Measurements from ENCODE around the gene TLR3.

The TLR3 gene

DNA sequence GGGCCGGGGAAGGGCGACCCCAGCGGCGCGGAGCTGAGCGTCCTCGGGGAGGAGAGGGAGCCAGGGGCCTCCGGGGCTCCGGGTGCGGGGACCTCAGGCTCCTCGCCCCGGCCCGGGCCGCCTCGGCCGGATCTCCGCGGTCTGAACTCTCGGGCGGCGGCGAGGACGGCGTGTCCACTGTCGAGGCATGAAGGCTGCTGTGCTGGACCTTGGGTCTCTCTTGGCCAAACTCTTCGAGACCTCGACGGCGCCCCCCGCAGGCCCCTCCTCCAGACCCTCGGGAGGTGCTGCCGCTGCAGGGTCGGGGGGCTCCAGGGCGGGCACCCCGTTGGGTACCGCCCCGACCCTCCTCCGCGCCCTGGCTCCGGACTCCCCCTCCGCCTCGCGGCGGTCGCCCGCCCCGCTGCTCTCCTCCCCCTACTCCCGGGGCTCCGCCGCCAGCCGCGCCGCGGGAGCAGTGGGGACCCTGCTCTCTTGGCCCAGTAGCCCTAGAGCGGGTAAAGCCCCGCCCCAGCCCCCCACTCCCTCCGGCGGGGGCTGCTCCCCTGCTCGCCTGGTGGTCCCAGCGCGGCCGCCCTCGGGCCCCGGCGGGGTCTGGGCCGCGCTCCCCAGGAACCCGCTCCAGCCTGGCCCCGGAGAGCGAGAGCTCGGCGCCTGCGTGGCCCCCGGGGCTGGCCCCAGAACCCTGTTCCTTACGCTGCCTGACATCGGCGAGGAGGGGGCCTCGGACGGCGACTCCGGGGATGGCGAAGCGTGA lies 36.1 kb downstream of the TLR3 start:
- no peak for DNase-seq (ENCODE audit: low read depth in 2 of 3, low spot score in 2 of 3)

DNA sequence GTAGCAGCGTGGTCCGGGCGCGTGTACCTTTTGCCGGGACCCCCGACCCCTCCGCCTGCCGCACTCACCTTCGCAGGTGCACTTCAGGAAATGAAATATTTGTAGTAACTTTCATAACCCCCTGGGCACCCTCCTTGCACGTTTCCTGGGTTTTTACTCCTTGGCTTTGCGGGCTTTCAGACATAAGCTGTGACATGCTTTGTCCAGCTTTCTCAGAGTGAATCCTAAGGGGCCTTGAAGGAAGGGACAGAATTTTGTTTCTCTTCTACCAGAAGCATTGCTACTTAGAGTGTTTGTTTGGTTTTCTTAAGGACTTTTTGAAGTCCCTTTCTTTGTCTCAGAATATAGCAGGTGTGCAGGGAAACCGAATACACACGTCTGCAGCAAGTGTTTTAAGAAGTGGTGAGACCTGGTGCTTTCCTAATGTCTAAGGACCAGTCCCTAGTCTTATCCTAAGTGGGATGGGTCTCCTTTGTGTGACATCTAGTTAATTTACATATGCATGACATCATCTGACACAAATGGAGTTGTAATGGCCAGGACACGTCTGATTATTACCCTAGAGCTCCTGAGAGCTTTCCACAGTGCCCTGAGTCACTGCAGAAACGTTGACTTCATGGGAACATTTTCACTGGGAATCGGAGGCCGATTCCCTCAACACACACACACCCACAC lies 36.8 kb downstream of the TLR3 start:
- DNase-seq (ENCODE audit: low read depth in 2 of 3, low spot score in 2 of 3), result no peak

GRCh38 chr4:186107947-186108346 lies 39.0 kb downstream of the TLR3 start:
- no peak for DNase-seq (ENCODE audit: low read depth in 2 of 3, low spot score in 2 of 3)

DNA sequence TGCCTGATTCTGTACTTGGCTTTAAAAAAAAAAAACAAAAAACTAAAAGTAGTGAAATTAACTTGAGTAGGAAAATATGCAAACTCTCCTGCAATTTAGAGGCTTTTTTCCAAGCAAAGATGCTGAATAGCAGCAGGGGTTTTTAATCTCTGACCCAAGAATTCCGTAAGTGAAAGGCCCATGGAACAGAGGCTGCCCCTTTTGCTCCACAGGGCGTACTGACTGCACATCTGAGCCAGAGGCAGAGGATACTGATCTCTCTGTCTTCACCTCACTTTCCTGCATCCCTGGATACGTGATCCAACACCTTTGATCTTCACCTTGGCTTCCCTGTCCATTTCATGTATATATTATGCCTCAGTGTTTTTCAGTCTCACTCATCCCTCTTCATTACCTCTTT lies 39.4 kb downstream of the TLR3 start:
- no peak for DNase-seq (ENCODE audit: low read depth in 2 of 3, low spot score in 2 of 3)

- no peak for DNase-seq (ENCODE audit: low read depth in 2 of 3, low spot score in 2 of 3)
These were observed 40.3 kb downstream of the TLR3 start for GRCh38 chr4:186109245-186109644.

- no peak for DNase-seq (ENCODE audit: low read depth in 2 of 3, low spot score in 2 of 3)
These were observed 47.7 kb downstream of the TLR3 start for GRCh38 chr4:186116697-186117096.

GRCh38 chr4:186118582-186118981 lies 49.6 kb downstream of the TLR3 start:
- no peak for DNase-seq (ENCODE audit: low read depth in 2 of 3, low spot score in 2 of 3)

- no peak for DNase-seq (ENCODE audit: low read depth in 2 of 3, low spot score in 2 of 3)
These were observed 52.1 kb downstream of the TLR3 start for GRCh38 chr4:186121057-186121456.

DNA sequence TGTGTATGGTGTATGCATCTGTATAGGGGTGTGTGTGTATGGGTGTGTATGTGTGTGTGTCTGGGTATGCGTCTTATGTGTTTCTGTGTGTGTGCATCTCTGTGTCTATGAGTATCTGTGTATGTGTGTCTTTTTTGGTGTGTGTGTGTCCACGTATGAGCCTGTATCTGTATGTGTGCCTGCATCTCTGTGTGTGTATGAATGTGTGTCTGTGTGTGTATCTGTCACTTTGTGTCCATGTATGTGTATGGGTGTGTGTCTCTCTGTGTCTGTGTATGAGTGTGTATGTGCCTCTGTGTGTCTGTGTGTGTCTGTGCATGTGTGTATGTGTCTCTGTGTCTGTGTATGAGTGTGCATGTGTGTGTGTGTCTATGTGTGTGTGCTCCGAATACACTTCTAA lies 59.9 kb downstream of the TLR3 start:
- DNase-seq (ENCODE audit: low read depth in 2 of 3, low spot score in 2 of 3), result no peak

DNA sequence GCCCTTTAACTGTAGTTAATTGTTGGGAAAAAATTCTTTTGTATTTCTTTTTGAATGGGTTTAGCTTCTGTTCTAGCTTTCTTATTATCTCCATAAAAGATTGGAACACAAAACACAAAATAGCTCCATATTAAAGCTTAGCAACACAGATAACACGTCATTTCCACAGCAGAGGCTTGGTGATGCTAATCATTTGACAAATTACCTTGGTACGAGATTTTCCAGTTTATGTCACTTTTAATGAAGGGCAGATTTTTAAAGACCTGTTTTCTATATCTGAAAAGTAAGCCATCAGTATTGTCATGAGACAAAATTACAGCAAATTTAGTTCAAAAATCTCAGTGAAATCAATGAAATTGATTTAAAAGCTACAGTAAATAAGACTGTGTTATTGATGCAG lies 63.0 kb downstream of the TLR3 start:
- no peak for DNase-seq (ENCODE audit: low read depth in 2 of 3, low spot score in 2 of 3)

GRCh38 chr4:186132577-186133242 lies 63.8 kb downstream of the TLR3 start:
- DNase-seq (ENCODE audit: low read depth in 2 of 3, low spot score in 2 of 3), result no peak

- DNase-seq (ENCODE audit: low read depth in 2 of 3, low spot score in 2 of 3), result no peak
These were observed 65.3 kb downstream of the TLR3 start for GRCh38 chr4:186134257-186134656.

DNA sequence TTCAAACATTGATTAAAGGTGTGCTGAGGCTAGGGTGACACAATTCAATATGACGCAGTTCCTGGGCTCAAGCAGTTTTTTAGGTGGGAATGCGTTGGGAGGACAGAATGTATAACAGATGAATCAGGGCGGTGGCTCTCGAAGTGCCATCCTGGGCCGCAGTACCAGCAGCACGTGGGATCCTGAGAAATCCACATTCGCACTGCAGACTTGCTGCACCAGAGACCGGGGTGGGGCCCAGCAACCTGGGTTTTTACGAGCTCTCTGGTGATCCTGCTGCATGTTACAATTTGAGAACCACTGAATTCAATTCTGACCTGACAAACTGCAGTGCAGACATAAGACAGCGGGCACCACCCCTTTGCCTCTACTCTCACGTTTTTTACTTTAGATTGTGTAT lies 65.9 kb downstream of the TLR3 start:
- DNase-seq (ENCODE audit: low read depth in 2 of 3, low spot score in 2 of 3), result no peak

DNA sequence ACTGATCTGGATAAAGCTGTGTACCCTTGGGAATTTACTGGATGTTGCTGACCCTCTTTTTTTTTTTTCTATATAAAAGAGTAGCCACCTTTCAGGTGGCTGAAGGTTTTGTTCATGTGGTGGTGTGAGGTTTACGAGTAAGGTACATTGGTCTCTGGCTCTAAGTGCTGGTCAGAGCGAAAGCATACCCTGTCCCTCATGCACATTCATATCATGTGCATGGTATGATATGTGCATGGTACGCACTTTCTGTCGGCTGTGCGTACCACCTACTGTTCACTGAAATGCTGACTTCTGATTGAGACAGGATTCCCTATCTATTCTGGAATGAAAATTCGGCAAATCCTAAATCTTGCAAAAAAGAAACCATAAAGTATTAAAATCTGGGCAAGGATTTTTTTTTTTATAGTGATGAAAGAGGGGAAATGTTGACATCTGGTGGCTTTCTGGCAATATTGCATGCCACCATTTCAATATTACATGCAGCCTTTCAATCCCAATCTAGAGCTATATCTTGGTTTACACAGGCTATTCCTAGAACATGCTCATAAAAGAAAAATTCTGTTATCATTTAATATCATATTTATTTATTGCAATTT lies 68.3 kb downstream of the TLR3 start:
- no peak for DNase-seq (ENCODE audit: low read depth in 2 of 3, low spot score in 2 of 3)

Data from activated CD8-positive, alpha-beta memory T cell treated with anti-CD3 and anti-CD28 coated beads for 48 hours (primary cell).